Transverse colon (tissue), 3 donors: ENCODE measurements around the gene COL8A1.

Experiments used
- CTCF ChIP-seq, 5 experiments: fragments of 200-600 bp in 3 of 5; fragments of 450-650 bp in 2 of 5; sonication (generic) in 3 of 5; IDR thresholded peaks; 1 replicate in 2 of 5; 2 replicates in 3 of 5; pipeline ENCODE4 v1.5.1; 2016 to 2017; ENCODE audit warnings: antibody characterized with exemption in 5 of 5, inconsistent platforms in 3 of 5, mild to moderate bottlenecking in 2 of 5, moderate library complexity in 1 of 5
- POLR2A ChIP-seq: fragments of 450-650 bp; IDR thresholded peaks from one replicate; pipeline ENCODE4 v1.6.1; 2016; ENCODE audit warnings: antibody characterized with exemption, mild to moderate bottlenecking, moderate library complexity

GRCh38 chr3:99602183-99602582, 36.2 kb upstream of the COL8A1 start:
- TF ChIP-seq CTCF (IDR thresholded peaks at IDR 0.05) (no peak), POLR2A (no peak)
